ENCODE results near the gene ART3. TPM values are rescaled to one million over a fixed set of nuclear protein-coding genes. Genes with fewer than 3 reads are reported as not detected.

ART3 gene
- total RNA-seq, 2 donors from 2014 or later, result 0.92 TPM; not detected in 1

- Mint-ChIP-seq H3K9me3 (peaks cover 4% of the 10 kb centered on the region), H3K36me3 (ENCODE audit: low read depth) (peaks cover 83% of the 10 kb centered on the region), H3K4me1 (no peaks in the 10 kb centered on the region), H3K27me3 (ENCODE audit: insufficient read depth) (no peaks in the 10 kb centered on the region), H3K27ac (no peak overlapping the region), H3K4me3 (no peak overlapping the region)
- H3K9ac ChIP-seq (ENCODE audit: extremely low read depth, low read length, poor library complexity, severe bottlenecking), result no peak overlapping the region
- no peaks in the 10 kb centered on the region for H3K27me3 ChIP-seq (ENCODE audit: control insufficient read depth, insufficient read depth, low read length, poor library complexity, severe bottlenecking)
- TF ChIP-seq CTCF (conservative IDR thresholded peaks at IDR 0.05), result no peak
- no peaks in the 10 kb centered on the region for H3K9me3 ChIP-seq (ENCODE audit: control insufficient read depth, low read length)
- peaks cover 92% of the 10 kb centered on the region for H3K36me3 ChIP-seq (ENCODE audit: control insufficient read depth, insufficient read depth, low read length)
- no peaks in the 10 kb centered on the region for H3K4me1 ChIP-seq (ENCODE audit: control insufficient read depth, insufficient read depth, low read length)
- H3K27ac ChIP-seq (ENCODE audit: low read depth, low read length), result no peak overlapping the region
- no peak overlapping the region for H3K4me3 ChIP-seq (ENCODE audit: low read length)
- DNase-seq, result no peak
- WGBS, 2 experiments (ENCODE audit: insufficient coverage in 1 of 2, insufficient read length in 1 of 2), result 95% methylated on average over 1 of the region's 1 CpG; no CpG with 5 or more reads in 1 of the 2 experiments
Observed at GRCh38 chr4:76116821-76117220, 42.3 kb downstream of the ART3 start.

GRCh38 chr4:76117536-76117935 lies 43.0 kb downstream of the ART3 start:
- no peaks in the 10 kb centered on the region for H3K27me3 ChIP-seq (ENCODE audit: control insufficient read depth, insufficient read depth, low read length, poor library complexity, severe bottlenecking)
- no peak overlapping the region for H3K4me3 Mint-ChIP-seq
- no peak overlapping the region for H3K4me3 ChIP-seq (ENCODE audit: low read length)
- TF ChIP-seq CTCF (conservative IDR thresholded peaks at IDR 0.05), result no peak
- H3K27me3 Mint-ChIP-seq (ENCODE audit: insufficient read depth), result no peaks in the 10 kb centered on the region
- peaks cover 5% of the 10 kb centered on the region for H3K9me3 ChIP-seq (ENCODE audit: control insufficient read depth, low read length)
- no peak overlapping the region for H3K27ac ChIP-seq (ENCODE audit: low read depth, low read length)
- 92 to 100% methylated on average over 2 to 5 of the region's 5 CpGs for WGBS, 2 experiments (ENCODE audit: insufficient coverage in 1 of 2, insufficient read length in 1 of 2)
- no peaks in the 10 kb centered on the region for H3K4me1 ChIP-seq (ENCODE audit: control insufficient read depth, insufficient read depth, low read length)
- no peak overlapping the region for H3K27ac Mint-ChIP-seq
- DNase-seq, result no peak
- no peak overlapping the region for H3K9ac ChIP-seq (ENCODE audit: extremely low read depth, low read length, poor library complexity, severe bottlenecking)
- peaks cover 4% of the 10 kb centered on the region for H3K9me3 Mint-ChIP-seq
- H3K4me1 Mint-ChIP-seq, result no peaks in the 10 kb centered on the region
- H3K36me3 Mint-ChIP-seq (ENCODE audit: low read depth), result peaks cover 84% of the 10 kb centered on the region
- H3K36me3 ChIP-seq (ENCODE audit: control insufficient read depth, insufficient read depth, low read length), result peaks cover 93% of the 10 kb centered on the region

GRCh38 chr4:76120199-76120598 lies 45.7 kb downstream of the ART3 start:
- peaks cover 4% of the 10 kb centered on the region for H3K9me3 Mint-ChIP-seq
- Histone ChIP-seq H3K27me3 (ENCODE audit: control insufficient read depth, insufficient read depth, low read length, poor library complexity, severe bottlenecking) (no peaks in the 10 kb centered on the region), H3K27ac (ENCODE audit: low read depth, low read length) (no peak overlapping the region), H3K9ac (ENCODE audit: extremely low read depth, low read length, poor library complexity, severe bottlenecking) (no peak overlapping the region), H3K4me1 (ENCODE audit: control insufficient read depth, insufficient read depth, low read length) (no peaks in the 10 kb centered on the region), H3K36me3 (ENCODE audit: control insufficient read depth, insufficient read depth, low read length) (peaks cover 94% of the 10 kb centered on the region), H3K9me3 (ENCODE audit: control insufficient read depth, low read length) (peaks cover 5% of the 10 kb centered on the region), H3K4me3 (ENCODE audit: low read length) (no peak overlapping the region)
- WGBS, 2 experiments (ENCODE audit: insufficient coverage in 1 of 2, insufficient read length in 1 of 2), result 83% methylated on average over 2 of the region's 4 CpGs; no CpG with 5 or more reads in 1 of the 2 experiments
- no peak for DNase-seq
- H3K27ac Mint-ChIP-seq, result no peak overlapping the region
- H3K4me3 Mint-ChIP-seq, result no peak overlapping the region
- H3K27me3 Mint-ChIP-seq (ENCODE audit: insufficient read depth), result no peaks in the 10 kb centered on the region
- H3K36me3 Mint-ChIP-seq (ENCODE audit: low read depth), result peaks cover 87% of the 10 kb centered on the region
- no peak for TF ChIP-seq CTCF (conservative IDR thresholded peaks at IDR 0.05)
- H3K4me1 Mint-ChIP-seq, result no peaks in the 10 kb centered on the region

Measured in endodermal cell (in vitro differentiated cells).